HCT116 (cell line): ENCODE data around the gene RALGPS1. TPM values are rescaled to one million over a fixed set of nuclear protein-coding genes. Genes with fewer than 3 reads are reported as not detected.

ENCODE experiments used
- ATAC-seq: fragments of 200-7000 bp; cut with Tn5 transposase; 2 replicates; pipeline ENCODE4 v1.9.1; 2020; ENCODE audit warnings: mild to moderate bottlenecking, moderate library complexity
- BruUV-seq: library from RNA; stranded (reverse); fragments of 400-500 nt; replicated peaks from 2 replicates; lab custom pipeline; 2021; lab: Mats Ljungman, UMichigan
- CTCF ChIA-PET: fragments of 300-600 bp; sonication (Branson Sonifier 250); formaldehyde crosslinking; loops from one replicate; lab custom pipeline; 2021; ENCODE audit warnings: antibody characterized with exemption; lab: Charles Lee
- POLR2A ChIA-PET: fragments of 300-600, 350-600 bp; sonication (Branson Sonifier 250); formaldehyde crosslinking; loops from one replicate; lab custom pipeline; 2021; ENCODE audit warnings: antibody characterized with exemption; lab: Charles Lee
- RAD21 ChIA-PET, 2 experiments: fragments of 300-600 bp; sonication (Branson Sonifier 250); formaldehyde crosslinking; loops; one replicate each; lab custom pipeline; 2023; ENCODE audit warnings: low total read pairs in 2 of 2; ENCODE audit not compliant: uncharacterized antibody in 2 of 2, unreplicated experiment in 2 of 2, low non-redundant PET in 1 of 2; lab: Charles Lee
- DNase-seq: peaks from one replicate; pipeline ENCODE4 v3.0.0-alpha.2; 2010; ENCODE audit warnings: low read depth, low spot score
- H2AFZ ChIP-seq: fragments of 200-600 bp; shearing (Covaris generic), sonication (generic); 2 replicates; pipeline ENCODE4 v1.6.1; 2017; ENCODE audit warnings: low read depth, mixed run types, mixed read lengths, antibody characterized with exemption, low read length; ENCODE audit not compliant: poor library complexity, severe bottlenecking
- H3K27ac ChIP-seq: 2 replicates; pipeline ENCODE4 v1.5.1; 2012; ENCODE audit warnings: low read depth, low read length
- H3K27me3 ChIP-seq: fragments of 200-600 bp; sonication (generic); 2 replicates; pipeline ENCODE4 v1.6.1; 2016; ENCODE audit warnings: mixed run types, low read length, mixed read lengths; ENCODE audit not compliant: insufficient read depth
- H3K36me3 ChIP-seq, 2 experiments: fragments of 200-500 bp in 1 of 2; fragments of 200-600 bp in 1 of 2; sonication (Bioruptor generic) in 1 of 2; sonication (generic) in 1 of 2; 2 replicates each; pipeline versions ENCODE4 v1.5.1 to v1.6.1; 2014 to 2016; ENCODE audit warnings: low read length in 2 of 2, inconsistent platforms in 1 of 2, mixed read lengths in 1 of 2, mixed run types in 1 of 2; ENCODE audit not compliant: insufficient read depth in 2 of 2, control insufficient read depth in 1 of 2
- H3K4me1 ChIP-seq, 2 experiments: fragments of 200-600 bp in 1 of 2; sonication (generic) in 1 of 2; 2 replicates each; pipeline versions ENCODE4 v1.5.1 to v1.6.1; 2012 to 2017; ENCODE audit warnings: low read length in 2 of 2, inconsistent platforms in 1 of 2, mild to moderate bottlenecking in 1 of 2, mixed read lengths in 1 of 2, mixed run types in 1 of 2, moderate library complexity in 1 of 2; ENCODE audit not compliant: insufficient read depth in 2 of 2, control insufficient read depth in 1 of 2
- H3K4me2 ChIP-seq: fragments of 200-600 bp; sonication (generic); 2 replicates; pipeline ENCODE4 v1.6.1; 2017; ENCODE audit warnings: mixed run types, low read length, mixed read lengths
- H3K4me3 ChIP-seq, 2 experiments: fragments of 200-600 bp in 1 of 2; sonication (generic) in 1 of 2; replicated peaks in 1 of 2; 2 replicates each; pipeline ENCODE4 v1.5.1; 2011 to 2016; ENCODE audit warnings: low read length in 2 of 2, control low read depth in 1 of 2, low read depth in 1 of 2, mild to moderate bottlenecking in 1 of 2, mixed read lengths in 1 of 2, mixed run types in 1 of 2
- H3K79me2 ChIP-seq: fragments of 200-600 bp; sonication (generic); 2 replicates; pipeline ENCODE4 v1.6.1; 2017; ENCODE audit warnings: mild to moderate bottlenecking, mixed run types, low read length, moderate library complexity, mixed read lengths; ENCODE audit not compliant: insufficient read depth
- H3K9ac ChIP-seq: fragments of 200-600 bp; sonication (generic); 2 replicates; pipeline ENCODE4 v1.6.1; 2016; ENCODE audit warnings: low read length, mixed read lengths
- H3K9me2 ChIP-seq: fragments of 200-600 bp; sonication (generic), shearing (Covaris generic); 2 replicates; pipeline ENCODE4 v1.6.1; 2017; ENCODE audit warnings: mixed run types, mild to moderate bottlenecking, moderate library complexity; ENCODE audit not compliant: insufficient read depth
- H3K9me3 ChIP-seq, 2 experiments: fragments of 200-500 bp in 1 of 2; fragments of 200-600 bp in 1 of 2; sonication (Bioruptor generic) in 1 of 2; sonication (generic) in 1 of 2; 2 replicates each; pipeline ENCODE4 v1.6.1; 2014 to 2017; ENCODE audit warnings: low read length in 2 of 2, mixed read lengths in 2 of 2, inconsistent platforms in 1 of 2, low read depth in 1 of 2, mild to moderate bottlenecking in 1 of 2, mixed run types in 1 of 2, moderate library complexity in 1 of 2; ENCODE audit not compliant: control insufficient read depth in 1 of 2, insufficient read depth in 1 of 2
- H4K20me1 ChIP-seq: fragments of 200-600 bp; sonication (generic), shearing (Covaris generic); 2 replicates; pipeline ENCODE4 v1.6.1; 2017; ENCODE audit warnings: mixed run types, mild to moderate bottlenecking, moderate library complexity; ENCODE audit not compliant: insufficient read depth
- ATF3 ChIP-seq: IDR thresholded peaks from 2 replicates; pipeline ENCODE4 v1.6.1; 2012
- CBX3 ChIP-seq: IDR thresholded peaks from 2 replicates; pipeline ENCODE4 v1.6.1; 2012; ENCODE audit warnings: low read depth
- EGR1 ChIP-seq: IDR thresholded peaks from 2 replicates; pipeline ENCODE4 v1.6.1; 2012; ENCODE audit warnings: low read depth
- EZH2phosphoT487 ChIP-seq: fragments of 200-600 bp; IDR thresholded peaks from 2 replicates; pipeline ENCODE4 v1.6.1; 2018; ENCODE audit warnings: antibody characterized with exemption, borderline replicate concordance
- POLR2AphosphoS5 ChIP-seq: IDR thresholded peaks from 2 replicates; pipeline ENCODE4 v1.6.1; 2011; ENCODE audit warnings: mild to moderate bottlenecking, low read depth, low read length, moderate library complexity
- RAD21 ChIP-seq: IDR thresholded peaks from 2 replicates; pipeline ENCODE4 v1.6.1; 2012; ENCODE audit warnings: low read depth, mild to moderate bottlenecking
- REST ChIP-seq: IDR thresholded peaks from 2 replicates; pipeline ENCODE4 v1.6.1; 2012; ENCODE audit warnings: low read depth
- SP1 ChIP-seq: IDR thresholded peaks from 2 replicates; pipeline ENCODE4 v1.6.1; 2012; ENCODE audit warnings: low read depth
- SRF ChIP-seq: IDR thresholded peaks from 2 replicates; pipeline ENCODE4 v1.6.1; 2012; ENCODE audit warnings: low read depth
- TCF7L2 ChIP-seq: IDR thresholded peaks from 2 replicates; pipeline ENCODE4 v1.7.0; 2011; ENCODE audit warnings: borderline replicate concordance, inconsistent platforms; ENCODE audit not compliant: insufficient read depth, insufficient read length; ENCODE audit errors: extremely low read depth
- ZBTB33 ChIP-seq: IDR thresholded peaks from 2 replicates; pipeline ENCODE4 v1.6.1; 2011; ENCODE audit warnings: mild to moderate bottlenecking, low read length, moderate library complexity; ENCODE audit not compliant: insufficient replicate concordance; ENCODE audit errors: extremely low read depth
- ZFX ChIP-seq: fragments of 450-650 bp; IDR thresholded peaks from 2 replicates; pipeline ENCODE4 v1.6.1; 2017
- intact Hi-C: fragments of 100-400 bp; cut with micrococcal nuclease; formaldehyde crosslinking; loops from 2 replicates; pipeline ENCODE4 v1.10.0; 2022
- total RNA-seq: library from RNA; stranded (reverse); gene quantifications from one replicate; pipeline ENCODE4 v1.2.1, GENCODE V29; 2021; ENCODE audit not compliant: unreplicated experiment

The RALGPS1 gene
- total RNA-seq, 1 experiment from 2014 or later, result 7.6 TPM

- TF ChIP-seq ZBTB33 (no peak), CBX3 (no peak), EGR1 (no peak), ZFX (no peak), RAD21 (no peak)
Measured at GRCh38 chr9:127249877-127250276, 335.3 kb downstream of the RALGPS1 start (continued).

GRCh38 chr9:127250896-127251391 lies 336.4 kb downstream of the RALGPS1 start:
- no peak for TF ChIP-seq REST
- no peak for TF ChIP-seq CBX3
- no peak for TF ChIP-seq EZH2phosphoT487
- no peak for TF ChIP-seq POLR2AphosphoS5
- TF ChIP-seq ZBTB33, result no peak
- no peak for TF ChIP-seq SRF
- no peak for TF ChIP-seq TCF7L2
- no peak for TF ChIP-seq RAD21
- TF ChIP-seq ATF3, result no peak
- TF ChIP-seq ZFX, result no peak
- no peak for TF ChIP-seq SP1
- Histone ChIP-seq H3K4me3 (no peak overlapping the region), H3K9ac (no peak overlapping the region), H3K4me2 (no peak overlapping the region), H4K20me1 (no peaks in the 10 kb centered on the region), H3K79me2 (no peaks in the 10 kb centered on the region), H3K9me3 (no peaks in the 10 kb centered on the region), H2AFZ (no peak overlapping the region), H3K4me1 (no peaks in the 10 kb centered on the region), H3K27me3 (no peaks in the 10 kb centered on the region), H3K27ac (no peak overlapping the region), H3K9me2 (no peaks in the 10 kb centered on the region), H3K36me3 (no peaks in the 10 kb centered on the region)
- POLR2A ChIA-PET, result no interaction called here
- BruUV-seq, result no TSS peak
- no peak for ATAC-seq
- DNase-seq, result no peak
- intact Hi-C loops, result no loop called here
- RAD21 ChIA-PET, result no interaction called here
- CTCF ChIA-PET, result no interaction called here
